ENCODE data around the gene NAALADL2.

Gene NAALADL2

GRCh38 chr3:175731543-175731942, 872.4 kb downstream of the NAALADL2 start:
- Histone ChIP-seq H3K27me3 (ENCODE audit: low read length) (no peaks in the 10 kb centered on the region), H3F3A (ENCODE audit: insufficient read depth) (no peaks in the 10 kb centered on the region), H3K36me3 (ENCODE audit: low read length) (no peaks in the 10 kb centered on the region), H3K4me3 (ENCODE audit: insufficient read depth, low read length, poor library complexity, severe bottlenecking) (no peak overlapping the region), H3K4me2 (ENCODE audit: low read depth, low read length, poor library complexity, severe bottlenecking) (no peak overlapping the region), H3K9ac (ENCODE audit: low read length) (no peak overlapping the region), H2AFZ (ENCODE audit: low read depth, low read length, severe bottlenecking) (no peak overlapping the region), H3K79me2 (ENCODE audit: insufficient read depth, low read length) (no peaks in the 10 kb centered on the region), H4K20me1 (ENCODE audit: low read depth, low read length) (no peaks in the 10 kb centered on the region), H3K9me3 (ENCODE audit: insufficient read depth, low read length) (no peaks in the 10 kb centered on the region), H3K27ac (ENCODE audit: low read depth, low read length) (no peak overlapping the region), H3K9me2 (replicated peaks; ENCODE audit: insufficient read depth, low read length) (no peaks in the 10 kb centered on the region)
- TF ChIP-seq EZH2phosphoT487 (conservative IDR thresholded peaks at IDR 0.05; ENCODE audit: low read length) (no peak), CTCF (IDR thresholded peaks at IDR 0.05; ENCODE audit: insufficient read depth, low read length, poor library complexity, severe bottlenecking) (no peak)

GRCh38 chr3:175732017-175732416, 872.9 kb downstream of the NAALADL2 start:
- Histone ChIP-seq H3K36me3 (ENCODE audit: low read length) (no peaks in the 10 kb centered on the region), H2AFZ (ENCODE audit: low read depth, low read length, severe bottlenecking) (no peak overlapping the region), H3K79me2 (ENCODE audit: insufficient read depth, low read length) (no peaks in the 10 kb centered on the region), H3K4me2 (ENCODE audit: low read depth, low read length, poor library complexity, severe bottlenecking) (no peak overlapping the region), H4K20me1 (ENCODE audit: low read depth, low read length) (no peaks in the 10 kb centered on the region), H3F3A (ENCODE audit: insufficient read depth) (no peaks in the 10 kb centered on the region), H3K9me2 (replicated peaks; ENCODE audit: insufficient read depth, low read length) (no peaks in the 10 kb centered on the region), H3K27me3 (ENCODE audit: low read length) (no peaks in the 10 kb centered on the region), H3K4me3 (ENCODE audit: insufficient read depth, low read length, poor library complexity, severe bottlenecking) (no peak overlapping the region), H3K9me3 (ENCODE audit: insufficient read depth, low read length) (no peaks in the 10 kb centered on the region), H3K9ac (ENCODE audit: low read length) (no peak overlapping the region), H3K27ac (ENCODE audit: low read depth, low read length) (no peak overlapping the region)
- no peak for TF ChIP-seq EZH2phosphoT487 (conservative IDR thresholded peaks at IDR 0.05; ENCODE audit: low read length)
- no peak for TF ChIP-seq CTCF (IDR thresholded peaks at IDR 0.05; ENCODE audit: insufficient read depth, low read length, poor library complexity, severe bottlenecking)

DNA sequence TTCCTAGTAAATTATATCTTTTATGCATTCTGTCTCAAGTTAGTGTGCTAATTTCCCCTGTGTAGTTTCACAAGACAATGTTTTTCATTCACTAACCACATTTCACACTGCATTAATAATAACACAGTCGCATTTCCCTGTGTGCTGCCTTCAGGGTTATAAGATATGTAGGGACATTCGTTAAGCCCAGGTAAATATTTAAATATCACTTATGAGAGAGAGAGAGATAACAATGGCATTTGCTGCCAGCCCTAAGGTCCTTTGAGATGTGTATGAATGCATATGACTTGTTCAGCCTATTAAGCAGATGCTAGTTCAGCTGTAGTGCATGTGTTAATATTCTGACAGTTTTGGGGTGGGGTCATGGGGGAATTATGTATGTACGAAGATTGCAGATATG, 876.7 kb downstream of the NAALADL2 start:
- H4K20me1 ChIP-seq (ENCODE audit: low read depth, low read length) = no peaks in the 10 kb centered on the region
- H3K27me3 ChIP-seq (ENCODE audit: low read length) = no peaks in the 10 kb centered on the region
- H3K79me2 ChIP-seq (ENCODE audit: insufficient read depth, low read length) = no peaks in the 10 kb centered on the region
- H3K9me2 ChIP-seq (replicated peaks; ENCODE audit: insufficient read depth, low read length) = no peaks in the 10 kb centered on the region
- H3K36me3 ChIP-seq (ENCODE audit: low read length) = no peaks in the 10 kb centered on the region
- H3K4me2 ChIP-seq (ENCODE audit: low read depth, low read length, poor library complexity, severe bottlenecking) = no peak overlapping the region
- no peak overlapping the region for H3K27ac ChIP-seq (ENCODE audit: low read depth, low read length)
- TF ChIP-seq CTCF (IDR thresholded peaks at IDR 0.05; ENCODE audit: insufficient read depth, low read length, poor library complexity, severe bottlenecking) = no peak
- TF ChIP-seq EZH2phosphoT487 (conservative IDR thresholded peaks at IDR 0.05; ENCODE audit: low read length) = no peak
- no peaks in the 10 kb centered on the region for H3F3A ChIP-seq (ENCODE audit: insufficient read depth)
- H3K4me3 ChIP-seq (ENCODE audit: insufficient read depth, low read length, poor library complexity, severe bottlenecking) = no peak overlapping the region
- H3K9ac ChIP-seq (ENCODE audit: low read length) = no peak overlapping the region
- H3K9me3 ChIP-seq (ENCODE audit: insufficient read depth, low read length) = no peaks in the 10 kb centered on the region
- no peak overlapping the region for H2AFZ ChIP-seq (ENCODE audit: low read depth, low read length, severe bottlenecking)
